Astrocyte (in vitro differentiated cells and primary cell): ENCODE results near the gene GORASP2. TPM values are rescaled to one million over a fixed set of nuclear protein-coding genes. Genes with fewer than 3 reads are reported as not detected.

Experiments used
- DNase-seq: peaks from one replicate; pipeline ENCODE4 v3.0.0-alpha.2; 2010; ENCODE audit warnings: low read depth
- FAIRE-seq: peaks from 2 replicates; lab custom pipeline; 2011; peaks lifted over from hg19 to GRCh38; lab: Jason Lieb, UNC
- H2AFZ ChIP-seq: 2 replicates; pipeline ENCODE4 v1.6.0; 2012; ENCODE audit warnings: low read depth, low read length, inconsistent platforms
- H3K27ac ChIP-seq: 2 replicates; pipeline ENCODE4 v1.5.1; 2011; ENCODE audit warnings: low read depth, low read length, inconsistent platforms
- H3K27me3 ChIP-seq: 2 replicates; pipeline ENCODE4 v1.6.0; 2011; ENCODE audit warnings: low read length, inconsistent platforms; ENCODE audit not compliant: insufficient read depth
- H3K36me3 ChIP-seq: 2 replicates; pipeline ENCODE4 v1.5.1; 2011; ENCODE audit warnings: low read length, inconsistent platforms; ENCODE audit not compliant: insufficient read depth
- H3K4me1 ChIP-seq: 2 replicates; pipeline ENCODE4 v1.5.1; 2011; ENCODE audit warnings: low read length, inconsistent platforms; ENCODE audit not compliant: insufficient read depth
- H3K4me2 ChIP-seq: 2 replicates; pipeline ENCODE4 v1.6.0; 2012; ENCODE audit warnings: low read length, inconsistent platforms
- H3K4me3 ChIP-seq: 2 replicates; pipeline ENCODE4 v1.5.1; 2011; ENCODE audit warnings: low read depth, mild to moderate bottlenecking, low read length, inconsistent platforms; ENCODE audit not compliant: insufficient read depth
- H3K79me2 ChIP-seq: 2 replicates; pipeline ENCODE4 v1.6.0; 2012; ENCODE audit warnings: mild to moderate bottlenecking, low read length, inconsistent platforms; ENCODE audit not compliant: insufficient read depth
- H3K9ac ChIP-seq: 2 replicates; pipeline ENCODE4 v1.6.0; 2012; ENCODE audit warnings: mild to moderate bottlenecking, low read length, inconsistent platforms
- H3K9me3 ChIP-seq: 2 replicates; pipeline ENCODE4 v1.5.1; 2012; ENCODE audit warnings: low read depth, mild to moderate bottlenecking, low read length, inconsistent platforms; ENCODE audit not compliant: insufficient read depth
- H4K20me1 ChIP-seq: 2 replicates; pipeline ENCODE4 v1.6.0; 2012; ENCODE audit warnings: low read length, inconsistent platforms; ENCODE audit not compliant: insufficient read depth
- H3K27ac Mint-ChIP-seq: one replicate; pipeline ENCODE4 v1.8.0; 2021; ENCODE audit warnings: mild to moderate bottlenecking, mixed read lengths; ENCODE audit not compliant: unreplicated experiment
- H3K27me3 Mint-ChIP-seq: one replicate; pipeline ENCODE4 v1.8.0; 2021; ENCODE audit warnings: low read depth, mixed read lengths; ENCODE audit not compliant: unreplicated experiment
- H3K36me3 Mint-ChIP-seq: one replicate; pipeline ENCODE4 v1.8.0; 2021; ENCODE audit warnings: low read depth, mixed read lengths; ENCODE audit not compliant: unreplicated experiment
- H3K4me1 Mint-ChIP-seq: one replicate; pipeline ENCODE4 v1.8.0; 2021; ENCODE audit warnings: low read depth, mixed read lengths; ENCODE audit not compliant: unreplicated experiment
- H3K4me3 Mint-ChIP-seq: one replicate; pipeline ENCODE4 v1.8.0; 2021; ENCODE audit warnings: mild to moderate bottlenecking, moderate library complexity, mixed read lengths; ENCODE audit not compliant: unreplicated experiment
- H3K9me3 Mint-ChIP-seq: one replicate; pipeline ENCODE4 v1.8.0; 2021; ENCODE audit warnings: mild to moderate bottlenecking, mixed read lengths; ENCODE audit not compliant: unreplicated experiment
- EZH2 ChIP-seq: IDR thresholded peaks from 2 replicates; pipeline ENCODE4 v1.6.1; 2012; ENCODE audit warnings: mild to moderate bottlenecking, low read length, inconsistent platforms; ENCODE audit not compliant: insufficient read depth
- total RNA-seq: library from RNA; stranded (reverse); gene quantifications from 2 replicates; pipeline ENCODE4 v1.2.1, GENCODE V29; 2021
- TF ChIP-seq, protein P1 (sequence below): IDR thresholded peaks from 2 replicates; pipeline ENCODE4 v1.5.1; 2011; ENCODE audit warnings: low read depth, mild to moderate bottlenecking, inconsistent platforms, low read length, moderate library complexity; ENCODE audit not compliant: insufficient read depth

GORASP2 gene
- total RNA-seq, 1 donor from 2014 or later = 116 TPM

- FAIRE-seq = no peak
Observed at GRCh38 chr2:170985407-170985806, 56.4 kb downstream of the GORASP2 start.

DNA sequence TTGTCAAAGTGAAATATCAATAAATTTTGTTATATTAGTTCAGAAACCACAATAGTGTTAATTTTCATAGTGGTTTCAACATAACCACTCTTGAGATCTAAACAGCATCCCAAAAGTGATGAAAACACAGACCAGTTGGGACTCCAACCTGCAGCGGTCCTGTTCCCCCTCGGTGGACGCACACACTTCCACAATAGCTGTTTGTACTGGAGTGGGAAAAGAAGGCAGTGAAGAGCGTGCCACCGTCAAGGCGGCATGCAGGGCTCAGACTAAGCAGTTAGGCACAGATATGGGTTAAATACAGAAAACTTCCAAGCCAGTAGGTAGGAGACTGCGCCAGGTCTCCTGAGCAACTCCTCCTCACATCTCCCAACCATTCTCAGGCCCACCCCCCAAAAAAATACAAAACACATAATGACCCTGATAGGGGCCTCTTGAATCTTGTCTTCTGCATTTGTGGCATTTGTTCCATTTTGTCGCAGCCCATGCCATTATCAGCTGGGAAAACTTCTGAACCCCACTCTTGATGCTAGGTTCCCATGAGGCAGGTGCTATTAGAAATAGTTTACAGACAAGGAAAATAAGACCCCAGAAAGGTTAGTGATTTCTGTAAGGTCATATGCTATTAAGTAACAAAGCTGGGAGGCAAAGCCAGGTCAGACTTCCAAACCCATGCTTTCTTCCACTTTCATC is 57.7 kb downstream of the GORASP2 start:
- Histone ChIP-seq H3K9ac (no peak overlapping the region), H3K79me2 (no peaks in the 10 kb centered on the region), H3K4me2 (no peak overlapping the region), H3K4me1 (no peaks in the 10 kb centered on the region), H2AFZ (no peak overlapping the region), H3K9me3 (no peaks in the 10 kb centered on the region), H3K36me3 (no peaks in the 10 kb centered on the region), H3K27ac (no peak overlapping the region), H4K20me1 (no peaks in the 10 kb centered on the region), H3K27me3 (no peaks in the 10 kb centered on the region), H3K4me3 (no peak overlapping the region)
- Mint-ChIP-seq H3K27me3 (peaks cover 2% of the 10 kb centered on the region), H3K4me1 (no peaks in the 10 kb centered on the region), H3K4me3 (no peak overlapping the region), H3K27ac (no peak overlapping the region), H3K36me3 (peaks cover 6% of the 10 kb centered on the region), H3K9me3 (no peaks in the 10 kb centered on the region)
- FAIRE-seq (no peak), DNase-seq (no peak)
- TF ChIP-seq EZH2 = no peak
- TF ChIP-seq, protein P1, sequence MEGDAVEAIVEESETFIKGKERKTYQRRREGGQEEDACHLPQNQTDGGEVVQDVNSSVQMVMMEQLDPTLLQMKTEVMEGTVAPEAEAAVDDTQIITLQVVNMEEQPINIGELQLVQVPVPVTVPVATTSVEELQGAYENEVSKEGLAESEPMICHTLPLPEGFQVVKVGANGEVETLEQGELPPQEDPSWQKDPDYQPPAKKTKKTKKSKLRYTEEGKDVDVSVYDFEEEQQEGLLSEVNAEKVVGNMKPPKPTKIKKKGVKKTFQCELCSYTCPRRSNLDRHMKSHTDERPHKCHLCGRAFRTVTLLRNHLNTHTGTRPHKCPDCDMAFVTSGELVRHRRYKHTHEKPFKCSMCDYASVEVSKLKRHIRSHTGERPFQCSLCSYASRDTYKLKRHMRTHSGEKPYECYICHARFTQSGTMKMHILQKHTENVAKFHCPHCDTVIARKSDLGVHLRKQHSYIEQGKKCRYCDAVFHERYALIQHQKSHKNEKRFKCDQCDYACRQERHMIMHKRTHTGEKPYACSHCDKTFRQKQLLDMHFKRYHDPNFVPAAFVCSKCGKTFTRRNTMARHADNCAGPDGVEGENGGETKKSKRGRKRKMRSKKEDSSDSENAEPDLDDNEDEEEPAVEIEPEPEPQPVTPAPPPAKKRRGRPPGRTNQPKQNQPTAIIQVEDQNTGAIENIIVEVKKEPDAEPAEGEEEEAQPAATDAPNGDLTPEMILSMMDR = no peak

More at GRCh38 chr2:170985407-170985806, 56.4 kb downstream of the GORASP2 start:
- Histone ChIP-seq H3K36me3 (no peaks in the 10 kb centered on the region), H3K79me2 (no peaks in the 10 kb centered on the region), H3K27me3 (no peaks in the 10 kb centered on the region), H3K4me3 (no peak overlapping the region), H3K9ac (no peak overlapping the region), H3K4me2 (no peak overlapping the region), H3K4me1 (no peaks in the 10 kb centered on the region), H3K9me3 (no peaks in the 10 kb centered on the region), H4K20me1 (no peaks in the 10 kb centered on the region), H2AFZ (no peak overlapping the region), H3K27ac (no peak overlapping the region)
- TF ChIP-seq, protein P1 = no peak
- no peaks in the 10 kb centered on the region for H3K9me3 Mint-ChIP-seq
- H3K27me3 Mint-ChIP-seq = peaks cover 2% of the 10 kb centered on the region
- peaks cover 3% of the 10 kb centered on the region for H3K36me3 Mint-ChIP-seq
- H3K4me3 Mint-ChIP-seq = no peak overlapping the region
- H3K4me1 Mint-ChIP-seq = no peaks in the 10 kb centered on the region
- no peak overlapping the region for H3K27ac Mint-ChIP-seq
- no peak for DNase-seq
